ENCODE measurements around the gene RHOB. TPM values are rescaled to one million over a fixed set of nuclear protein-coding genes. Genes with fewer than 3 reads are reported as not detected.

RHOB gene
- polyA plus RNA-seq, 3 donors = 43.3 to 602 (median 66.3) TPM

DNA sequence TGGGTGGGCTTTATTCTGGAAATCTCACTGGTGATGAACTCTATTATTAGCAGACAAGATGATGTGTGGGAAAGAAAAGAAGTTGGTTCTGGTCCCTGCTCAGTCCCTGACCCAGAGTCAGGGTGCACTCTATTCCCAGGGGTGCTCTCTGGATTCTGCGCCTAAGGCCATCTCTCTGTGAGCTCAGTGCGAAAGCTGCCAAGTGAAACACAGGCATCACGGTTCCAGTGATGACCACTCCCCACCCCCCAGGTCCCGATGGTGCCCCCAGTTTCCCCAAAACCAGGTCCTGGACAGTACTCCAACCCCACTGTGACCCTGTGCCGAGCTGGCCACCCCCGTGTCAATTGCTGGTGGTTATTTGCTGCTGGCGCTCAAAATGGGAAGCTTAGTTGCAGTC is 30.1 kb downstream of the RHOB start:
- WGBS (ENCODE audit: insufficient coverage) = 98% methylated on average over 5 of the region's 7 CpGs
- H3K79me2 ChIP-seq (ENCODE audit: insufficient read depth, low read length) = no peaks in the 10 kb centered on the region

DNA sequence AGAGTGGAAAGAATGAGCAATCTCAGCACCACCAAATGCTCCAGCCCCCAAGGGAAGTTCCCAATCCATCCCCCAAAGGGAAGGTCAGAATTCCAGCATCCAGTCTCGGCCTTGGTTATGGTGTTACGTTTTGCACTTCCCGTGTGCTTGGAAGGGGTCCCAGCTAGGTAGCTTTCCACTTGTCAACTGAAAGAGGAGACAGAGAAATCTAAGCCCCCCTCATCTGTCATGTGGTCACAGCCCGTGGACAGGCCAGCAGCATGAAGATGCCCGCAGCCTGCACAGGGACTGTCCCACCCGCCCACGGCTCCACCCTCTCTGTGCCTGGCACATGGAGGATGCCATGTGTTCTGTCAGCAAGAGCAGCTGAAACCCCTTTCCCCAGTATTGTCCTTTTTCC is 32.1 kb downstream of the RHOB start:
- 95% methylated on average over 4 of the region's 7 CpGs for WGBS (ENCODE audit: insufficient coverage)
- no peak overlapping the region for H3K4me3 Mint-ChIP-seq
- H3K9ac ChIP-seq (ENCODE audit: insufficient read depth, low read length, poor library complexity, severe bottlenecking) = no peak overlapping the region

More for the DNA sequence above, 30.1 kb downstream of the RHOB start:
- Mint-ChIP-seq H3K4me3 (no peak overlapping the region), H3K27ac (no peak overlapping the region), H3K4me1 (peaks cover 4% of the 10 kb centered on the region), H3K9me3 (peaks cover 4 to 26% (median 10%) of the 10 kb centered on the region in 7 donors), H3K36me3 (no peaks in the 10 kb centered on the region), H3K27me3 (ENCODE audit: low read depth in 3 of 3) (peaks cover 0 to 2% (median under 1%) of the 10 kb centered on the region in 3 donors)
- Histone ChIP-seq H3K27ac (ENCODE audit: low read depth in 1 of 2, low read length in 2 of 2) (no peak overlapping the region), H3K4me3 (replicated peaks in 1 of 3; ENCODE audit: low read depth in 2 of 3, low read length in 3 of 3) (no peak overlapping the region), H3K27me3 (ENCODE audit: control insufficient read depth in 2 of 2, insufficient read depth in 2 of 2, low read length in 2 of 2) (no peaks in the 10 kb centered on the region), H3K9ac (ENCODE audit: insufficient read depth, low read length, poor library complexity, severe bottlenecking) (no peak overlapping the region), H4K20me1 (ENCODE audit: insufficient read depth, low read length) (no peaks in the 10 kb centered on the region), H2AFZ (ENCODE audit: insufficient read depth, low read depth, low read length, poor library complexity, severe bottlenecking) (no peak overlapping the region), H3K36me3 (replicated peaks in 1 of 2; ENCODE audit: control insufficient read depth in 1 of 2, insufficient read depth in 2 of 2, low read length in 2 of 2) (no peaks in the 10 kb centered on the region), H3K4me1 (ENCODE audit: control insufficient read depth in 1 of 2, insufficient read depth in 2 of 2, low read length in 2 of 2) (no peaks in the 10 kb centered on the region), H3K9me3 (replicated peaks in 1 of 2; ENCODE audit: control insufficient read depth in 1 of 2, insufficient read depth in 1 of 2, low read length in 2 of 2) (peaks cover 0 to 9% of the 10 kb centered on the region in 2 donors), H3K4me2 (replicated peaks; ENCODE audit: extremely low read depth, low read length, poor library complexity, severe bottlenecking) (no peak overlapping the region)
- TF ChIP-seq, protein P1, sequence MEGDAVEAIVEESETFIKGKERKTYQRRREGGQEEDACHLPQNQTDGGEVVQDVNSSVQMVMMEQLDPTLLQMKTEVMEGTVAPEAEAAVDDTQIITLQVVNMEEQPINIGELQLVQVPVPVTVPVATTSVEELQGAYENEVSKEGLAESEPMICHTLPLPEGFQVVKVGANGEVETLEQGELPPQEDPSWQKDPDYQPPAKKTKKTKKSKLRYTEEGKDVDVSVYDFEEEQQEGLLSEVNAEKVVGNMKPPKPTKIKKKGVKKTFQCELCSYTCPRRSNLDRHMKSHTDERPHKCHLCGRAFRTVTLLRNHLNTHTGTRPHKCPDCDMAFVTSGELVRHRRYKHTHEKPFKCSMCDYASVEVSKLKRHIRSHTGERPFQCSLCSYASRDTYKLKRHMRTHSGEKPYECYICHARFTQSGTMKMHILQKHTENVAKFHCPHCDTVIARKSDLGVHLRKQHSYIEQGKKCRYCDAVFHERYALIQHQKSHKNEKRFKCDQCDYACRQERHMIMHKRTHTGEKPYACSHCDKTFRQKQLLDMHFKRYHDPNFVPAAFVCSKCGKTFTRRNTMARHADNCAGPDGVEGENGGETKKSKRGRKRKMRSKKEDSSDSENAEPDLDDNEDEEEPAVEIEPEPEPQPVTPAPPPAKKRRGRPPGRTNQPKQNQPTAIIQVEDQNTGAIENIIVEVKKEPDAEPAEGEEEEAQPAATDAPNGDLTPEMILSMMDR (IDR thresholded peaks at IDR 0.05) = no peak
- intact Hi-C loops (cut with micrococcal nuclease) = no loop called here
- DNase-seq = no peak

More for the DNA sequence above, 32.1 kb downstream of the RHOB start:
- Histone ChIP-seq H4K20me1 (ENCODE audit: insufficient read depth, low read length) (no peaks in the 10 kb centered on the region), H3K27me3 (ENCODE audit: control insufficient read depth in 2 of 2, insufficient read depth in 2 of 2, low read length in 2 of 2) (no peaks in the 10 kb centered on the region), H3K27ac (ENCODE audit: low read depth in 1 of 2, low read length in 2 of 2) (no peak overlapping the region), H3K4me1 (ENCODE audit: control insufficient read depth in 1 of 2, insufficient read depth in 2 of 2, low read length in 2 of 2) (peaks cover 0 to 8% of the 10 kb centered on the region in 2 donors), H3K4me2 (replicated peaks; ENCODE audit: extremely low read depth, low read length, poor library complexity, severe bottlenecking) (no peak overlapping the region), H3K36me3 (replicated peaks in 1 of 2; ENCODE audit: control insufficient read depth in 1 of 2, insufficient read depth in 2 of 2, low read length in 2 of 2) (no peaks in the 10 kb centered on the region), H3K4me3 (replicated peaks in 1 of 3; ENCODE audit: low read depth in 2 of 3, low read length in 3 of 3) (no peak overlapping the region), H3K9me3 (replicated peaks in 1 of 2; ENCODE audit: control insufficient read depth in 1 of 2, insufficient read depth in 1 of 2, low read length in 2 of 2) (peaks cover 0 to 9% of the 10 kb centered on the region in 2 donors), H2AFZ (ENCODE audit: insufficient read depth, low read depth, low read length, poor library complexity, severe bottlenecking) (no peak overlapping the region), H3K79me2 (ENCODE audit: insufficient read depth, low read length) (no peaks in the 10 kb centered on the region)
- H3K27me3 Mint-ChIP-seq (ENCODE audit: low read depth in 3 of 3) = peaks cover 2 to 5% (median 5%) of the 10 kb centered on the region in 3 donors
- no peak overlapping the region for H3K27ac Mint-ChIP-seq
- no peak for DNase-seq
- TF ChIP-seq, protein P1 (IDR thresholded peaks at IDR 0.05) = no peak
- no peaks in the 10 kb centered on the region for H3K36me3 Mint-ChIP-seq
- peaks cover 4 to 26% (median 10%) of the 10 kb centered on the region in 7 donors for H3K9me3 Mint-ChIP-seq
- intact Hi-C loops (cut with micrococcal nuclease) = no loop called here
- peaks cover 6% of the 10 kb centered on the region for H3K4me1 Mint-ChIP-seq
